Breast epithelium (tissue), 3 donors: ENCODE results near the gene APOA4.

ENCODE experiments used
- POLR2A ChIP-seq: fragments of 450-650 bp; IDR thresholded peaks from one replicate; pipeline ENCODE4 v1.6.1; 2016; ENCODE audit warnings: antibody characterized with exemption, mild to moderate bottlenecking, moderate library complexity
- TF ChIP-seq, protein P1 (sequence below), 3 donors: fragments of 450-650 bp; IDR thresholded peaks; one replicate each; pipeline ENCODE4 v1.5.1; 2016 to 2017; ENCODE audit warnings: antibody characterized with exemption in 3 of 3, mild to moderate bottlenecking in 3 of 3, moderate library complexity in 3 of 3

DNA sequence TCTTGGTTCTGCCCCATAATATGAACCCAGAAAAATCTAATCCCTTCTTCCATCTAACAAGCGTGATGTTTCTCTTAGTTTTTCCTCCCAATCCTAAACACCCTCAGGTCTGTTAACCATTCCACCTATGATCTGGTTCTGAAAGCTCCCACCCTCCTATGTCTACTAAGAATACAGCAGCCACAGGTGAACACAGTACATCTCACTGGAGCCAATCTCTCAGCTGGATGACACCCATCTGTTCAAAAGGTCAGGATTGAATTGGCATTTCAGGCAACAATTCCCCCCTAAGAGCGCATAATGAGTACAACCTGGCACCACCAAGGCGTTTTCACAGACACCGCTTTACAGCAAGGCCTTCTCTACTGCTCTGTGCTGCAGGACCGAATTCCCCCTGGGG lies 33.3 kb upstream of the APOA4 start:
- no peak for TF ChIP-seq POLR2A
- TF ChIP-seq, protein P1, sequence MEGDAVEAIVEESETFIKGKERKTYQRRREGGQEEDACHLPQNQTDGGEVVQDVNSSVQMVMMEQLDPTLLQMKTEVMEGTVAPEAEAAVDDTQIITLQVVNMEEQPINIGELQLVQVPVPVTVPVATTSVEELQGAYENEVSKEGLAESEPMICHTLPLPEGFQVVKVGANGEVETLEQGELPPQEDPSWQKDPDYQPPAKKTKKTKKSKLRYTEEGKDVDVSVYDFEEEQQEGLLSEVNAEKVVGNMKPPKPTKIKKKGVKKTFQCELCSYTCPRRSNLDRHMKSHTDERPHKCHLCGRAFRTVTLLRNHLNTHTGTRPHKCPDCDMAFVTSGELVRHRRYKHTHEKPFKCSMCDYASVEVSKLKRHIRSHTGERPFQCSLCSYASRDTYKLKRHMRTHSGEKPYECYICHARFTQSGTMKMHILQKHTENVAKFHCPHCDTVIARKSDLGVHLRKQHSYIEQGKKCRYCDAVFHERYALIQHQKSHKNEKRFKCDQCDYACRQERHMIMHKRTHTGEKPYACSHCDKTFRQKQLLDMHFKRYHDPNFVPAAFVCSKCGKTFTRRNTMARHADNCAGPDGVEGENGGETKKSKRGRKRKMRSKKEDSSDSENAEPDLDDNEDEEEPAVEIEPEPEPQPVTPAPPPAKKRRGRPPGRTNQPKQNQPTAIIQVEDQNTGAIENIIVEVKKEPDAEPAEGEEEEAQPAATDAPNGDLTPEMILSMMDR (IDR thresholded peaks at IDR 0.05), result no peak
